Activated T-cell treated with anti-CD3 and anti-CD28 coated beads, Interleukin-2, amount 50 U/mL, for 72 hours (primary cell): ENCODE measurements around the gene RPS15. TPM values are rescaled to one million over a fixed set of nuclear protein-coding genes. Genes with fewer than 3 reads are reported as not detected.

ENCODE experiments used
- ATAC-seq, 2 donors: fragments of 150-1000 bp; cut with Tn5 transposase; replicated peaks in 1 of 2; 2 replicates each; pipeline ENCODE4 v1.10.0; 2021; ENCODE audit warnings: moderate library complexity in 2 of 2, mild to moderate bottlenecking in 1 of 2
- DNase-seq, 2 donors: peaks; one replicate each; pipeline ENCODE4 v3.0.0; 2021 to 2022; ENCODE audit warnings: mixed read lengths in 1 of 2
- H3K27ac Mint-ChIP-seq: one replicate; pipeline ENCODE4 v1.8.0; 2022; ENCODE audit warnings: mild to moderate bottlenecking, moderate library complexity, mixed read lengths
- H3K27me3 Mint-ChIP-seq: one replicate; pipeline ENCODE4 v1.8.0; 2022; ENCODE audit warnings: low read depth, mixed read lengths
- H3K36me3 Mint-ChIP-seq, 2 donors: one replicate each; pipeline ENCODE4 v1.8.0; 2022; ENCODE audit warnings: mixed read lengths in 2 of 2, mild to moderate bottlenecking in 1 of 2; ENCODE audit not compliant: insufficient read depth in 2 of 2
- H3K4me1 Mint-ChIP-seq: one replicate; pipeline ENCODE4 v1.8.0; 2022; ENCODE audit warnings: low read depth, mixed read lengths
- H3K4me3 Mint-ChIP-seq, 2 donors: one replicate each; pipeline ENCODE4 v1.8.0; 2022; ENCODE audit warnings: mild to moderate bottlenecking in 2 of 2, mixed read lengths in 2 of 2, moderate library complexity in 2 of 2
- H3K9me3 Mint-ChIP-seq, 2 donors: one replicate each; pipeline ENCODE4 v1.8.0; 2022; ENCODE audit warnings: mixed read lengths in 2 of 2
- total RNA-seq, 2 donors: library from RNA; stranded (reverse); gene quantifications; one replicate each; pipeline ENCODE4 v1.2.3, GENCODE V29; 2022

RPS15 gene
- total RNA-seq, 2 donors from 2014 or later: 1,293 to 1,490 TPM

GRCh38 chr19:1481224-1481892 is 43.2 kb downstream of the RPS15 start:
- H3K27me3 Mint-ChIP-seq: no peaks in the 10 kb centered on the region
- H3K4me1 Mint-ChIP-seq: peaks cover 31% of the 10 kb centered on the region
- H3K36me3 Mint-ChIP-seq: peaks cover 2 to 6% of the 10 kb centered on the region in 2 donors
- ATAC-seq (no peak), DNase-seq (no peak)
- no peaks in the 10 kb centered on the region for H3K9me3 Mint-ChIP-seq
- H3K4me3 Mint-ChIP-seq: no peak overlapping the region
- no peak overlapping the region for H3K27ac Mint-ChIP-seq

DNA sequence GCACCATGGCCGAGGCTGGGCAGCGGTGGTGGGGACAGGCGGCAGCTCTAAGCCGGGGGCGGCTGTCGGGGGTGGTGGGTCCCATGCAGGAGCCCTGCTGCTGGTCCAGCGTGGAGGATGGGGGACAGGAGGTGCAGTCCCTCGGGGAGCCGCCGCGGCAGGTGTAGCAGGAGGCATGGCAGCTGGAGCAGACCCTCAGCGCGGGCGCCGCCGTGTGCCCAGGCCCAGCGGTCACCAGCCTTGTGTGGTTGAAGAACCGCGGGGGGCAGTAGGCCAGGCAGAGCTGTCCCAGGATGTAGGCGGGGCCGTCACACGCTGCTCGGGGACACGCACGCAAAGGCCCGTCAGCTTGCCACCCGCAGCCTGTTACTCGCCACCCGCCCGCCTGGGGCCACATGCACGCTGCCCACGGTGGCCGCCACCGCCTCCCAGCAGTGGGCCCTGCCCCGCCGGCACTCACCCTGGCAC is 43.7 kb downstream of the RPS15 start:
- Mint-ChIP-seq H3K36me3 (peaks cover 2 to 6% of the 10 kb centered on the region in 2 donors), H3K4me3 (no peak overlapping the region), H3K27ac (no peak overlapping the region), H3K9me3 (no peaks in the 10 kb centered on the region), H3K27me3 (no peaks in the 10 kb centered on the region), H3K4me1 (peaks cover 26% of the 10 kb centered on the region)
- ATAC-seq (no peak), DNase-seq (no peak)

DNA sequence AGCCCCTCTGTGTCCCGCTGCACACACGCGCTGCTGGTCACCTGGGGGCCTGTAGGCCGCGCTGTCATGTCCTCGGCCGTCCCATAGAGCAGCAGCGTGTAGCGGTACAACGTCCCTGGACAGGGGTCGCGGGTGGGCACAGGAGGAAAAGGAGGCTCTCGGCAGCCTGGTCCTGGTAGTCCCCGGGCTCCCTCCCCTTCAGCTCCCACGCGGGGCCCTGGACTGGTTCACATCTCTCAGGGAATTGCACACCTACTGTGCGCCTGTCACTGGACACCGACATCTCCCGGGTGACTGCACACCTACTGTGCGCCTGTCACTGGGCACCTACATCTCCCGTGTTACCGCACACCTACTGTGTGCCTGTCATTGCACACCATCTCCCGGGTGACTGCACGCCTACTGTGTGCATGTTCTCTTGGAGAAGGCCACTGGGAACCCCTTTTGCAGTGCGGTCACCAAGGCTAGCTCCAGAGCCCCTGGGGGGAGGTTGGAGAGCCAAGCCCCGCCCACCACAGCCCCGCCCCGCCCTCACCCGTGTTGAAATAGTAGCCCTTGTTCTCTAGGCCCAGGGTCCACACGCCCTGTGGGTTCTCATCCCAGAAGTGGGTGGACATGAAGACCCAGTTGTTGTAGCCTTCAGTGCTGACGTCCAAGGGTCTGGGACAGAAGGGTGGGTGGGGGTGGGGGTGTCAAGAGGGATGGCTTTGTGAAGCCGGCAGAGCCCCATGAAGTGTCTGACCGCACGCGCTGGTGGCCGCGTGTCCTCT is 44.4 kb downstream of the RPS15 start:
- Mint-ChIP-seq H3K9me3 (no peaks in the 10 kb centered on the region), H3K27ac (no peak overlapping the region), H3K4me3 (no peak overlapping the region), H3K36me3 (peaks cover 2 to 6% of the 10 kb centered on the region in 2 donors), H3K27me3 (no peaks in the 10 kb centered on the region), H3K4me1 (peaks cover 20% of the 10 kb centered on the region)
- ATAC-seq: no peak
- no peak for DNase-seq

DNA sequence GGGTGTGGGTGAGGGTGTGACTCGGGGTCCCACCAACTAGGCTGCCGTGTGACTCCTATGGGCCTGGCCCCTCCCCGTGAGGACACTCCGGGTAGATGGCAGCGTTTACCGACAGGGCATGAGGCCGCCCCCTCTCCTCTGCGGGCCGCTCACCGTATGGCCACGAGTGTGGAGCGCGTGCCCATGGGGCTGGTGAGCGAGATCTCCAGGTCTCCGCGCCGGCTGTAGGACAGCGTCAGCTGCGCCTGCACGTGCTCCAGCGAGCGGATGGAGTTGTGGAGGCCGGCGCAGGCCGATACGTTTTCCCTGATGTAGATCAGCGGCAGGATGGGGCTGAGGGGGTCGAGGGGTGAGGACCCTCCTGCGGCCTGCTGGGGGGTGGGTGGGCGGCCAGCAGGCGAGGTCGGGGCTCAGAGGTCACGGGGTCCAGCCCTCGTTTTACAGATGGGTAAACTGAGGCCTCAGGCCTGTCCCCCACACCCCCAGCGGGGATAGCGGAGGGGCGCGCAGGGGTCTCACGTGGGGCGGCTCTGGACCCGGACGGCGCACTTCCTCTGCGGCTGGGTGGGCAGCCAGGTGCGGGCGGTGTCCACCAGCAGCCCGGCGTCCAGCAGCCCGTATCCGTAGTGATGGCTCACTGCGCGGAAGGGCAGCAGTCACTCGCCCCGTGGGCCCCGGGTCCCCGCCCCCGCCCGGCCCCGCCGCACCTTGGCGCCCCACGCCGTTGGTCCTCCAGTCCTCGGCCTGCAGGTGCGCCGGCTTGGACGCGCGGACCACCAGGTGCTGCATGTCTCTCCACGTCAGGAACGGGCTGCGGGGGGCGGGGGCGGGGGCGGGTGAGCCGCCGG is 45.2 kb downstream of the RPS15 start:
- Mint-ChIP-seq H3K4me3 (no peak overlapping the region), H3K27ac (no peak overlapping the region), H3K36me3 (peaks cover 2 to 4% of the 10 kb centered on the region in 2 donors), H3K27me3 (no peaks in the 10 kb centered on the region), H3K9me3 (no peaks in the 10 kb centered on the region), H3K4me1 (peaks cover 12% of the 10 kb centered on the region)
- no peak for ATAC-seq
- DNase-seq: no peak

- no peaks in the 10 kb centered on the region for H3K27me3 Mint-ChIP-seq
- H3K36me3 Mint-ChIP-seq: peaks cover 1 to 2% of the 10 kb centered on the region in 2 donors
- ATAC-seq: no peak
Observed at GRCh38 chr19:1483979-1484428, 45.8 kb downstream of the RPS15 start.

GRCh38 chr19:1486720-1487575 is 48.8 kb downstream of the RPS15 start:
- DNase-seq: no peak
- Mint-ChIP-seq H3K4me3 (no peak overlapping the region), H3K36me3 (no peaks in the 10 kb centered on the region), H3K9me3 (no peaks in the 10 kb centered on the region), H3K27me3 (peaks cover 4% of the 10 kb centered on the region), H3K27ac (no peak overlapping the region), H3K4me1 (peaks cover 12% of the 10 kb centered on the region)
- ATAC-seq: no peak

More at GRCh38 chr19:1483979-1484428, 45.8 kb downstream of the RPS15 start:
- H3K4me3 Mint-ChIP-seq: no peak overlapping the region
- H3K4me1 Mint-ChIP-seq: peaks cover 9% of the 10 kb centered on the region
- H3K27ac Mint-ChIP-seq: no peak overlapping the region
- no peaks in the 10 kb centered on the region for H3K9me3 Mint-ChIP-seq
- no peak for DNase-seq

GRCh38 chr19:1487576-1488281 is 49.5 kb downstream of the RPS15 start:
- no peaks in the 10 kb centered on the region for H3K9me3 Mint-ChIP-seq
- peaks cover 12% of the 10 kb centered on the region for H3K27me3 Mint-ChIP-seq
- H3K36me3 Mint-ChIP-seq: no peaks in the 10 kb centered on the region
- no peak overlapping the region for H3K27ac Mint-ChIP-seq
- no peak overlapping the region for H3K4me3 Mint-ChIP-seq
- DNase-seq (no peak), ATAC-seq (no peak)
- peaks cover 14% of the 10 kb centered on the region for H3K4me1 Mint-ChIP-seq

GRCh38 chr19:1488282-1488601 is 50.0 kb downstream of the RPS15 start:
- no peak overlapping the region for H3K4me3 Mint-ChIP-seq
- no peak overlapping the region for H3K27ac Mint-ChIP-seq

GRCh38 chr19:1489463-1490310 is 51.5 kb downstream of the RPS15 start:
- H3K4me1 Mint-ChIP-seq: peaks cover 14% of the 10 kb centered on the region
- H3K27ac Mint-ChIP-seq: no peak overlapping the region
- H3K27me3 Mint-ChIP-seq: peaks cover 12% of the 10 kb centered on the region
- peak overlapping the region; percentile 80 to 82 for H3K4me3 Mint-ChIP-seq
- no peaks in the 10 kb centered on the region for H3K36me3 Mint-ChIP-seq
- H3K9me3 Mint-ChIP-seq: no peaks in the 10 kb centered on the region
- peak in 1 of 2 donors; percentile 33 for DNase-seq
- no peak for ATAC-seq

More at GRCh38 chr19:1488282-1488601, 50.0 kb downstream of the RPS15 start:
- H3K4me1 Mint-ChIP-seq: peaks cover 14% of the 10 kb centered on the region
- H3K9me3 Mint-ChIP-seq: no peaks in the 10 kb centered on the region
- no peak for ATAC-seq
- no peaks in the 10 kb centered on the region for H3K36me3 Mint-ChIP-seq
- DNase-seq: no peak
- peaks cover 12% of the 10 kb centered on the region for H3K27me3 Mint-ChIP-seq
